Measurements from ENCODE around the gene RTN4.
A peak's percentile ranks its signal among the peaks of the same experiment; 100 is the strongest.

RTN4 gene

GRCh38 chr2:54966837-54967236, 83.4 kb downstream of the RTN4 start:
- DNase-seq = no peak

- no peak for DNase-seq
These were observed 84.0 kb downstream of the RTN4 start for GRCh38 chr2:54966165-54966832.

- DNase-seq = no peak
These were observed 84.8 kb downstream of the RTN4 start for GRCh38 chr2:54965425-54965824.

- DNase-seq = no peak
These were observed 85.4 kb downstream of the RTN4 start for GRCh38 chr2:54964816-54965215.

GRCh38 chr2:54964271-54964670, 86.0 kb downstream of the RTN4 start:
- no peak for DNase-seq

- no peak for DNase-seq
These were observed 86.8 kb downstream of the RTN4 start for GRCh38 chr2:54963476-54963875.

- no peak for DNase-seq
These were observed 87.3 kb downstream of the RTN4 start for GRCh38 chr2:54962935-54963440.

GRCh38 chr2:54962511-54962910, 87.7 kb downstream of the RTN4 start:
- no peak for DNase-seq

GRCh38 chr2:54960164-54960563, 90.1 kb downstream of the RTN4 start:
- no peak for DNase-seq

GRCh38 chr2:54958717-54959371, 91.4 kb downstream of the RTN4 start:
- DNase-seq = no peak

- DNase-seq = no peak
These were observed 92.8 kb downstream of the RTN4 start for GRCh38 chr2:54957321-54957999.

GRCh38 chr2:54956111-54956627, 94.1 kb downstream of the RTN4 start:
- no peak for DNase-seq

GRCh38 chr2:54955358-54956110, 94.7 kb downstream of the RTN4 start:
- no peak for DNase-seq

GRCh38 chr2:54954705-54955357, 95.4 kb downstream of the RTN4 start:
- no peak for DNase-seq

- DNase-seq = no peak
These were observed 96.1 kb downstream of the RTN4 start for GRCh38 chr2:54954158-54954557.

- DNase-seq = peak; percentile 40
These were observed 97.2 kb downstream of the RTN4 start for GRCh38 chr2:54952978-54953456.

GRCh38 chr2:54952425-54952824, 97.8 kb downstream of the RTN4 start:
- no peak for DNase-seq

- DNase-seq = no peak
These were observed 99.4 kb downstream of the RTN4 start for GRCh38 chr2:54950811-54951210.

- no peak for DNase-seq
These were observed 100.8 kb downstream of the RTN4 start for GRCh38 chr2:54949431-54949830.

- no peak for DNase-seq
These were observed 102.1 kb downstream of the RTN4 start for GRCh38 chr2:54948120-54948519.

- no peak for DNase-seq
These were observed 102.6 kb downstream of the RTN4 start for GRCh38 chr2:54947646-54948045.

GRCh38 chr2:54947136-54947535, 103.1 kb downstream of the RTN4 start:
- DNase-seq = no peak

Data from fibroblast of skin of right quadriceps (primary cell).